GM12875 (cell line): ENCODE measurements around the gene PRXL2A.

Experiments used
- H3K4me3 ChIP-seq: one replicate; pipeline ENCODE4 v1.5.1; 2011; ENCODE audit warnings: low read depth, low read length, control low read depth
- CTCF ChIP-seq: IDR thresholded peaks from 2 replicates; pipeline ENCODE4 v1.5.1; 2011; ENCODE audit warnings: low read depth, mild to moderate bottlenecking, control low read depth, inconsistent platforms, low read length, moderate library complexity, borderline replicate concordance; ENCODE audit not compliant: insufficient read depth

The PRXL2A gene

GRCh38 chr10:80380185-80380584, 28.2 kb upstream of the PRXL2A start:
- no peak for TF ChIP-seq CTCF
- H3K4me3 ChIP-seq, result no peak overlapping the region

- H3K4me3 ChIP-seq, result no peak overlapping the region
- peak; percentile 54 for TF ChIP-seq CTCF
Measured at GRCh38 chr10:80382989-80383388, 25.4 kb upstream of the PRXL2A start.

- H3K4me3 ChIP-seq, result no peak overlapping the region
- no peak for TF ChIP-seq CTCF
Measured at GRCh38 chr10:80390740-80391139, 17.6 kb upstream of the PRXL2A start.

GRCh38 chr10:80392250-80392649, 16.1 kb upstream of the PRXL2A start:
- no peak overlapping the region for H3K4me3 ChIP-seq
- TF ChIP-seq CTCF, result no peak

GRCh38 chr10:80394358-80394916, 13.9 kb upstream of the PRXL2A start:
- no peak overlapping the region for H3K4me3 ChIP-seq
- no peak for TF ChIP-seq CTCF

- TF ChIP-seq CTCF, result no peak
- H3K4me3 ChIP-seq, result no peak overlapping the region
Measured at GRCh38 chr10:80397014-80397413, 11.3 kb upstream of the PRXL2A start.

- H3K4me3 ChIP-seq, result no peak overlapping the region
- TF ChIP-seq CTCF, result no peak
Measured at GRCh38 chr10:80400136-80400804, 8.1 kb upstream of the PRXL2A start.
